GM12875 (cell line): ENCODE measurements around the gene GPR119.
A peak's percentile ranks its signal among the peaks of the same experiment; 100 is the strongest.
"Not testable (repeated sequence)": the region's sequence is repeated elsewhere in the genome, so short reads cannot be mapped to it uniquely, and the experiment has no call there.

Experiments
- H3K4me3 ChIP-seq: one replicate; pipeline ENCODE4 v1.5.1; 2011; ENCODE audit warnings: low read depth, low read length, control low read depth
- CTCF ChIP-seq: IDR thresholded peaks from 2 replicates; pipeline ENCODE4 v1.5.1; 2011; ENCODE audit warnings: low read depth, mild to moderate bottlenecking, control low read depth, inconsistent platforms, low read length, moderate library complexity, borderline replicate concordance; ENCODE audit not compliant: insufficient read depth

GPR119 gene

GRCh38 chrX:130378024-130378669 is 7.3 kb downstream of the GPR119 start:
- TF ChIP-seq CTCF = no peak
- no peak overlapping the region for H3K4me3 ChIP-seq

- H3K4me3 ChIP-seq = no peak overlapping the region
- TF ChIP-seq CTCF = no peak
These were observed 9.4 kb downstream of the GPR119 start for GRCh38 chrX:130376077-130376476.

GRCh38 chrX:130352050-130352449 is 33.4 kb downstream of the GPR119 start:
- not testable (repeated sequence) for H3K4me3 ChIP-seq

- TF ChIP-seq CTCF = no peak
- H3K4me3 ChIP-seq = no peak overlapping the region
These were observed 33.9 kb downstream of the GPR119 start for GRCh38 chrX:130351567-130351966.

- TF ChIP-seq CTCF = no peak
- no peak overlapping the region for H3K4me3 ChIP-seq
These were observed 38.2 kb downstream of the GPR119 start for GRCh38 chrX:130347321-130347720.

- no peak overlapping the region for H3K4me3 ChIP-seq
- no peak for TF ChIP-seq CTCF
These were observed 42.1 kb downstream of the GPR119 start for GRCh38 chrX:130343411-130343810.

- no peak for TF ChIP-seq CTCF
- peak overlapping the region; percentile 82 for H3K4me3 ChIP-seq
These were observed 45.2 kb downstream of the GPR119 start for GRCh38 chrX:130340271-130340670.
